Activated T-helper 17 cell treated with anti-CD3 and anti-CD28 coated beads, Interleukin-2, amount 50 U/mL, for 72 hours (primary cell): ENCODE results near the gene CCNDBP1. TPM values are rescaled to one million over a fixed set of nuclear protein-coding genes. Genes with fewer than 3 reads are reported as not detected.

Experiments used
- ATAC-seq: fragments of 150-1000 bp; cut with Tn5 transposase; replicated peaks from 2 replicates; pipeline ENCODE4 v1.10.0; 2021; ENCODE audit warnings: mild to moderate bottlenecking, moderate library complexity
- H3K27ac Mint-ChIP-seq: one replicate; pipeline ENCODE4 v1.8.0; 2022; ENCODE audit warnings: mixed read lengths
- H3K27me3 Mint-ChIP-seq: one replicate; pipeline ENCODE4 v1.8.0; 2022; ENCODE audit warnings: mixed read lengths
- H3K36me3 Mint-ChIP-seq: one replicate; pipeline ENCODE4 v1.8.0; 2022; ENCODE audit warnings: low read depth, mild to moderate bottlenecking, mixed read lengths
- H3K4me1 Mint-ChIP-seq: one replicate; pipeline ENCODE4 v1.8.0; 2022; ENCODE audit warnings: mixed read lengths
- H3K4me3 Mint-ChIP-seq: one replicate; pipeline ENCODE4 v1.8.0; 2022; ENCODE audit warnings: mild to moderate bottlenecking, mixed read lengths
- H3K9me3 Mint-ChIP-seq: one replicate; pipeline ENCODE4 v1.8.0; 2022; ENCODE audit warnings: mixed read lengths
- total RNA-seq, 2 donors: library from RNA; stranded (reverse); gene quantifications; one replicate each; pipeline ENCODE4 v1.2.3, GENCODE V29; 2022

CCNDBP1 gene
- total RNA-seq, 2 donors from 2014 or later = 63.1 to 66.8 TPM

DNA sequence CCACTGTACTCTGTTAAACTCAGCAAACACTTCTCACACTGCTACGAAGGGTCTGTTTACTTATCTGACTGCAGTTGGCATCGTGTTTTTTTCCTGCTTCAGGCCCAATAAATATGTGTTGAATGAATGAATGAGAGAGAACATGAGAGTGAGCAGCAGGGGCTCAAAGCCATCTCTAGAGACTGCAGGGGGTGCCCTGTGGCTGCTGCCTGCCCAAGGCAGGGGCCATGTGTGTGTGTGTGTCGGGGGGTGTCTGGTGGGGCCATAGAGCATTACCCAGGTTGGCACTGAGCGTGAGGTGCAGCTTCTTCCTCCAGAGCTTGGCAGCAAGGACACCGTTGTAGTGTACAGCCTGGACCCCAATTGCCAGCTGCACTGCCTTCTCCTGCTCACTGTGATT lies 20.9 kb downstream of the CCNDBP1 start:
- Mint-ChIP-seq H3K27me3 (peaks cover 21% of the 10 kb centered on the region), H3K9me3 (no peaks in the 10 kb centered on the region), H3K36me3 (no peaks in the 10 kb centered on the region), H3K4me3 (no peak overlapping the region), H3K27ac (no peak overlapping the region), H3K4me1 (peaks cover 7% of the 10 kb centered on the region)
- no peak for ATAC-seq

DNA sequence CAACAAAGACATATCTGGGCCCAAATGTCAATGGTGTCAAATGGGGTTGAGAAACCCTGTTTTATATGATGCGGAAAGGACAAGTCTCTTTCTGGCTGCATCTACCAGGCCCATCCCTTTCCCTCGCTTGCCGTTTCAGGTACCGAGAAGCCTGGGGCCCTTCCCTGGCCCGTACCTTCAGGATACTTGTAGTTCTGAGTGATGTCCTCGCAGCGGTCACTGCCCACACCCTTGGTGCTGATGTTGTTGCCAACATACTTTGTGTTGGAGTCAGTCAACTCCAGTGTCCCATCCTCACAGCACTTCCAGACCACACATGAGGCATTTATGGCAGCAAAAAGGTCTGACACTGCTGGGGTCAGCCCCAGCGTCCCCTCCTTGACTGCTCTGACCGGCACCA lies 21.8 kb downstream of the CCNDBP1 start:
- Mint-ChIP-seq H3K9me3 (no peaks in the 10 kb centered on the region), H3K4me1 (peaks cover 7% of the 10 kb centered on the region), H3K4me3 (no peak overlapping the region), H3K27me3 (peaks cover 21% of the 10 kb centered on the region), H3K27ac (no peak overlapping the region), H3K36me3 (no peaks in the 10 kb centered on the region)
- ATAC-seq = no peak

GRCh38 chr15:43208052-43209002 lies 23.1 kb downstream of the CCNDBP1 start:
- ATAC-seq = no peak
- Mint-ChIP-seq H3K36me3 (no peaks in the 10 kb centered on the region), H3K4me3 (no peak overlapping the region), H3K27ac (no peak overlapping the region), H3K4me1 (peaks cover 7% of the 10 kb centered on the region), H3K27me3 (peaks cover 21% of the 10 kb centered on the region), H3K9me3 (no peaks in the 10 kb centered on the region)

GRCh38 chr15:43209059-43209824 lies 24.0 kb downstream of the CCNDBP1 start:
- Mint-ChIP-seq H3K27me3 (peaks cover 21% of the 10 kb centered on the region), H3K36me3 (no peaks in the 10 kb centered on the region), H3K4me1 (peaks cover 4% of the 10 kb centered on the region), H3K9me3 (no peaks in the 10 kb centered on the region), H3K27ac (no peak overlapping the region), H3K4me3 (no peak overlapping the region)
- no peak for ATAC-seq

- no peaks in the 10 kb centered on the region for H3K9me3 Mint-ChIP-seq
- H3K27ac Mint-ChIP-seq = no peak overlapping the region
- no peak overlapping the region for H3K4me3 Mint-ChIP-seq
- H3K27me3 Mint-ChIP-seq = peaks cover 21% of the 10 kb centered on the region
- no peaks in the 10 kb centered on the region for H3K4me1 Mint-ChIP-seq
- no peak for ATAC-seq
- H3K36me3 Mint-ChIP-seq = no peaks in the 10 kb centered on the region
Observed at GRCh38 chr15:43210172-43210745, 25.1 kb downstream of the CCNDBP1 start.

DNA sequence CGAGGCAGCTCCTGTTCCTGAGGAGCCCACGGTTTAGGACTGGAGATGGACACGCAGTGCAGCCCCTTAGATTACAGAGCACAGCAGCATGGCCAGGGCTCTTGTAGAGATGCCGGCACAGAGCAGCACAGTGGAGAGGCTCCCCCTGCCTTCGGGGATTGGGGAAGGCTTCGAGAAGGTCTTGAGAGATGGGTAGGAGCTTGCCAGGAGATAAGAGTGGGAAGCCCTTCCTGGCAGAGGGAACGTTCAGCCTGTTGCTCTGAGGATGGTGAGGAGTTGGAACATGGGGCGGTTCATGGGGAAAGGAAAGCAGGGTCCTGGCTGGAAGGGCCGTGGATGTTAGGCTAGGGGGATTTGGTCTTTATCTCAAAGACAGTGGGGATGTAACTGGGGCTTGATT lies 25.6 kb downstream of the CCNDBP1 start:
- H3K9me3 Mint-ChIP-seq = no peaks in the 10 kb centered on the region

DNA sequence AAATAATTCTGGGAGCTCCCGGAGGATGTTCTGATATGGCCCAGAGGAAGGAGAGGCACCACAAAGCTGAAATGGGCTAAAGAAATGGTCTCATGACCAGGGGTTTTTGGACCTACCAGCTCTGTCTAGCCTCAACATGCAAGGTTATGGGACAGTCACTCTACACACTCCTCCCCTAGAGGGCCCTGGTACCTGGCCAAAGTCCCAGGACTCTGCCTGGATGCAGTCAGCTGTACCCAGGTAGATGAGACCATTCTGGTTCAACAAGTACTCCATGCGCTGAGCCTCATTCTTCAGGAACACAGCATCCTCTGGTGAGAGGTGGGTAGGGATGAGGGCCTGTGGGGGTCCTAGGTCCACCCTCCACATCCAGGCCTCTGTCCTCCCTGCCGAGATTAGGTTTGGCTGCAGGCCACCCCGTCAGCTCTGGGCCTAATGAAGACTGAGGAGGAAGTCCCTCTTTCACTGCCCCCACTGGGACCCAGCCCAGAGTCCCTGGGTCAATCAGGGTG lies 26.1 kb downstream of the CCNDBP1 start:
- Mint-ChIP-seq H3K4me1 (no peaks in the 10 kb centered on the region), H3K9me3 (no peaks in the 10 kb centered on the region), H3K27me3 (peaks cover 21% of the 10 kb centered on the region), H3K27ac (no peak overlapping the region), H3K4me3 (no peak overlapping the region), H3K36me3 (no peaks in the 10 kb centered on the region)
- no peak for ATAC-seq

More for the DNA sequence above, 25.6 kb downstream of the CCNDBP1 start:
- Mint-ChIP-seq H3K36me3 (no peaks in the 10 kb centered on the region), H3K4me1 (no peaks in the 10 kb centered on the region), H3K27ac (no peak overlapping the region), H3K4me3 (no peak overlapping the region), H3K27me3 (peaks cover 21% of the 10 kb centered on the region)
- ATAC-seq = no peak

- no peak overlapping the region for H3K27ac Mint-ChIP-seq
Observed at GRCh38 chr15:43212299-43212698, 27.1 kb downstream of the CCNDBP1 start.

DNA sequence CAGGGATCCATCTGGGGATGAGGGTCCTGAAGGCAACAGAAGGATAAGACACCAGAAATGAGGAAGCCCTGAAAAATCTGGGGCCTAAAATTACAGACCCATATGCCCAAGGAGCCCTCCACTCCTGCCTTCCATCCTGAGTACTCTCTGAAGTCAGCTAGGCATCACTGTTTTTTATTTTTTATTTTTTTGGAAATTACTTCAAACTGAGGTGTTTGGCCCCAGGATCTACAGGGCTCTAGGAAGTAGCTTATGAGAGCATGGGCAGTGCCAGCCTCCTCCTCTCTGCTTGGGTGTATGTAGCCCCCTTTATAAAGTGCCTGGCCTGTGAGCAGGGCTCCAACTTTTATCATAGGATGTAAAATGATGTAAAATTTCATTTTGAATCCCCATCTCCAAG lies 27.7 kb downstream of the CCNDBP1 start:
- Mint-ChIP-seq H3K9me3 (no peaks in the 10 kb centered on the region), H3K27ac (no peak overlapping the region)
- ATAC-seq = no peak

More at GRCh38 chr15:43212299-43212698, 27.1 kb downstream of the CCNDBP1 start:
- no peaks in the 10 kb centered on the region for H3K9me3 Mint-ChIP-seq
- no peak for ATAC-seq
- no peaks in the 10 kb centered on the region for H3K4me1 Mint-ChIP-seq
- no peak overlapping the region for H3K4me3 Mint-ChIP-seq
- peaks cover 21% of the 10 kb centered on the region for H3K27me3 Mint-ChIP-seq
- no peaks in the 10 kb centered on the region for H3K36me3 Mint-ChIP-seq

DNA sequence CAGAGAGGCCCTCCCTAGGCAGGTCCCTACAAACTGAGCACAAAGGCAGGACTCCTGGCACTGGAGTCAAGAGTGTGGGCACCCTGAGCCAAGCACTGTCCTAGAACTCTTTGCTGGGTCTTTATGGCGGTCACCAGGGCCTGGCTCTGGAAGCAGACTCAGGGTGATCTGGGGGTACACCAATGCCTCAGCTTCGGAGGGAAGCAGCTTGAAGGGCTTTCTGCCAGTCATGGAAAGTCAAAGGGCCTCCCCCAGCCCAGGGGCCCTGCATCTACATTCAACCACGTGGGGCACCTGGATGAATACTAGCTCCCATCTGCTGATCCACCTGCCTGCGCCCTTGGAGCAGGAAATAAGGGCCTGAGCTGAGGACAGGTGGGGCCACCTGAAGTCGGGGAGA lies 28.3 kb downstream of the CCNDBP1 start:
- Mint-ChIP-seq H3K9me3 (no peaks in the 10 kb centered on the region), H3K4me3 (no peak overlapping the region), H3K4me1 (no peaks in the 10 kb centered on the region), H3K36me3 (no peaks in the 10 kb centered on the region), H3K27ac (no peak overlapping the region), H3K27me3 (peaks cover 15% of the 10 kb centered on the region)
- no peak for ATAC-seq

More for the DNA sequence above, 27.7 kb downstream of the CCNDBP1 start:
- Mint-ChIP-seq H3K4me1 (no peaks in the 10 kb centered on the region), H3K27me3 (peaks cover 19% of the 10 kb centered on the region), H3K36me3 (no peaks in the 10 kb centered on the region), H3K4me3 (no peak overlapping the region)

GRCh38 chr15:43214169-43214568 lies 29.0 kb downstream of the CCNDBP1 start:
- no peak for ATAC-seq
- H3K36me3 Mint-ChIP-seq = no peaks in the 10 kb centered on the region
- no peak overlapping the region for H3K4me3 Mint-ChIP-seq
- H3K9me3 Mint-ChIP-seq = no peaks in the 10 kb centered on the region
- peaks cover 8% of the 10 kb centered on the region for H3K27me3 Mint-ChIP-seq
- no peak overlapping the region for H3K27ac Mint-ChIP-seq
- H3K4me1 Mint-ChIP-seq = no peaks in the 10 kb centered on the region

DNA sequence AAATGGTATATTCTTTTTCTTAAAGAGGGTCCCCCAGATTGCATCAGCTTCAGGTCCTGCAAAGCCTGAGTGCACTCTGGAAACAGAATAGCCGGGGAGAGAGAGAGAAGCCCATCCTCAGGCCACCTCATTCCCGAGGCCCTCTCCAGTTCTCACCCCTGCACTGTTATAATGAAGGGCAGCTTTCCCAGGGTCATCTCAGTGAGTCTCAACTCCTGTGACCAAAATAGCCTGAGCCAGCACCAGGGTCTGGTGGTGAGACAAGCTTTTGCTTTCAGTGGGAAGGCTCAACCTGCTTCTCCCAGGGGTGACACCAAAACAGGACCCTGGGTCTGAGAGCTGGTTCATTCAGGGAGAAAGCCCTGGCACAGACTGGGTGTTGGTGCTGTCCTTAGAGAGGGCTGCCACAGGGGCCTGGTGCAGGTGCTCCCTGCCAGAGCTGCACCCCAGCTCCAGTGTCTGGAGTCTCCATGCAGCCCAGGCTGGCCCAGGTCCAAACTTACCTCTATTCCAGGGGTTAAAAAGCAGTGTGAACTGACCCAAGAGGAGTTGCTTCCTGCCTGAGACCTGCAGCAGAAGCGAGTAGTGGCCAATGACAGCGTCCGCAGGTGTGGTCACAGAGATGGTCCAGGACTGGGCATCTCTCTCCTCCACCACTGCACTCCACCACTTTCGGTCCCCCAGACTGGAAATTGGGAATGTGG lies 29.5 kb downstream of the CCNDBP1 start:
- no peak overlapping the region for H3K27ac Mint-ChIP-seq
- no peaks in the 10 kb centered on the region for H3K9me3 Mint-ChIP-seq
- no peaks in the 10 kb centered on the region for H3K36me3 Mint-ChIP-seq
- peaks cover 5% of the 10 kb centered on the region for H3K27me3 Mint-ChIP-seq
- no peak overlapping the region for H3K4me3 Mint-ChIP-seq
- H3K4me1 Mint-ChIP-seq = no peaks in the 10 kb centered on the region
- ATAC-seq = no peak

GRCh38 chr15:43215961-43216360 lies 30.8 kb downstream of the CCNDBP1 start:
- H3K4me3 Mint-ChIP-seq = no peak overlapping the region
- no peaks in the 10 kb centered on the region for H3K36me3 Mint-ChIP-seq
- no peak overlapping the region for H3K27ac Mint-ChIP-seq
- H3K9me3 Mint-ChIP-seq = no peaks in the 10 kb centered on the region
- H3K27me3 Mint-ChIP-seq = peaks cover 6% of the 10 kb centered on the region
- no peak for ATAC-seq
- no peaks in the 10 kb centered on the region for H3K4me1 Mint-ChIP-seq
